H1 (cell line): ENCODE data around the gene GRID2.

ENCODE experiments used
- HDAC2 ChIP-seq, 2 experiments: fragments of 300-600 bp in 1 of 2; sonication (generic) in 1 of 2; IDR thresholded peaks; 2 replicates each; pipeline ENCODE4 v1.6.1; 2011 to 2012; ENCODE audit warnings: low read depth in 2 of 2, low read length in 2 of 2, mild to moderate bottlenecking in 2 of 2, moderate library complexity in 2 of 2, borderline replicate concordance in 1 of 2, inconsistent platforms in 1 of 2
- SIX5 ChIP-seq: IDR thresholded peaks from 2 replicates; pipeline ENCODE4 v1.6.1; 2011; ENCODE audit warnings: mild to moderate bottlenecking, low read depth, low read length

GRCh38 chr4:93303440-93303839 lies 999.7 kb downstream of the GRID2 start:
- TF ChIP-seq HDAC2 (IDR thresholded peaks at IDR 0.05; ENCODE audit: borderline replicate concordance in 1 of 2, low read depth in 2 of 2, low read length in 2 of 2) (no peak), SIX5 (no peak)
